WTC11 (cell line): ENCODE results near the gene SLC44A2.

Experiments used
- ATF2 ChIP-seq: sonication (generic); formaldehyde crosslinking; IDR thresholded peaks from 2 replicates; pipeline ENCODE4 v1.8.1; 2022; ENCODE audit warnings: low read depth, missing genetic modification reagents, borderline replicate concordance
- TEAD4 ChIP-seq: sonication (generic); formaldehyde crosslinking; IDR thresholded peaks from 2 replicates; pipeline ENCODE4 v1.8.0; 2022; ENCODE audit warnings: mild to moderate bottlenecking, missing genetic modification reagents
- ZNF138 ChIP-seq: sonication (generic); formaldehyde crosslinking; conservative IDR thresholded peaks from 2 replicates; pipeline ENCODE4 v1.8.1; 2022; ENCODE audit warnings: mild to moderate bottlenecking, moderate library complexity, missing genetic modification reagents
- ZNF232 ChIP-seq: sonication (generic); formaldehyde crosslinking; IDR thresholded peaks from 2 replicates; pipeline ENCODE4 v1.8.0; 2022; ENCODE audit warnings: mild to moderate bottlenecking, missing genetic modification reagents
- ZNF423 ChIP-seq: fragments of 250-450 bp; sonication (Bioruptor Pico); IDR thresholded peaks from 2 replicates; pipeline ENCODE4 v2.1.2; 2022; ENCODE audit warnings: mild to moderate bottlenecking, moderate library complexity
- TF ChIP-seq, protein P1 (sequence below): fragments of 200-600 bp; IDR thresholded peaks from 2 replicates; pipeline ENCODE4 v1.8.0; 2022; ENCODE audit warnings: antibody characterized with exemption

- TF ChIP-seq, protein P1, sequence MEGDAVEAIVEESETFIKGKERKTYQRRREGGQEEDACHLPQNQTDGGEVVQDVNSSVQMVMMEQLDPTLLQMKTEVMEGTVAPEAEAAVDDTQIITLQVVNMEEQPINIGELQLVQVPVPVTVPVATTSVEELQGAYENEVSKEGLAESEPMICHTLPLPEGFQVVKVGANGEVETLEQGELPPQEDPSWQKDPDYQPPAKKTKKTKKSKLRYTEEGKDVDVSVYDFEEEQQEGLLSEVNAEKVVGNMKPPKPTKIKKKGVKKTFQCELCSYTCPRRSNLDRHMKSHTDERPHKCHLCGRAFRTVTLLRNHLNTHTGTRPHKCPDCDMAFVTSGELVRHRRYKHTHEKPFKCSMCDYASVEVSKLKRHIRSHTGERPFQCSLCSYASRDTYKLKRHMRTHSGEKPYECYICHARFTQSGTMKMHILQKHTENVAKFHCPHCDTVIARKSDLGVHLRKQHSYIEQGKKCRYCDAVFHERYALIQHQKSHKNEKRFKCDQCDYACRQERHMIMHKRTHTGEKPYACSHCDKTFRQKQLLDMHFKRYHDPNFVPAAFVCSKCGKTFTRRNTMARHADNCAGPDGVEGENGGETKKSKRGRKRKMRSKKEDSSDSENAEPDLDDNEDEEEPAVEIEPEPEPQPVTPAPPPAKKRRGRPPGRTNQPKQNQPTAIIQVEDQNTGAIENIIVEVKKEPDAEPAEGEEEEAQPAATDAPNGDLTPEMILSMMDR, result no peak
- no peak for TF ChIP-seq ZNF138
- no peak for TF ChIP-seq ZNF423 (CRISPR knock-in tag)
- TF ChIP-seq ZNF232 (CRISPR knock-in tag), result no peak
- TF ChIP-seq TEAD4 (CRISPR knock-in tag), result no peak
- no peak for TF ChIP-seq ATF2
These were observed 29.5 kb downstream of the SLC44A2 start for GRCh38 chr19:10654610-10655456.
